NK-92 treated with Interleukin-12 subunit alpha and Interleukin-12 subunit beta, amount 100 ng/mL, for 24 hours (cell line): ENCODE results near the gene ANKRD34C.
"Not testable (repeated sequence)": the region's sequence is repeated elsewhere in the genome, so short reads cannot be mapped to it uniquely, and the experiment has no call there.

Experiments
- DNase-seq: peaks from one replicate; lab custom pipeline; 2025; lab: John Stamatoyannopoulos, UW

Gene ANKRD34C

DNA sequence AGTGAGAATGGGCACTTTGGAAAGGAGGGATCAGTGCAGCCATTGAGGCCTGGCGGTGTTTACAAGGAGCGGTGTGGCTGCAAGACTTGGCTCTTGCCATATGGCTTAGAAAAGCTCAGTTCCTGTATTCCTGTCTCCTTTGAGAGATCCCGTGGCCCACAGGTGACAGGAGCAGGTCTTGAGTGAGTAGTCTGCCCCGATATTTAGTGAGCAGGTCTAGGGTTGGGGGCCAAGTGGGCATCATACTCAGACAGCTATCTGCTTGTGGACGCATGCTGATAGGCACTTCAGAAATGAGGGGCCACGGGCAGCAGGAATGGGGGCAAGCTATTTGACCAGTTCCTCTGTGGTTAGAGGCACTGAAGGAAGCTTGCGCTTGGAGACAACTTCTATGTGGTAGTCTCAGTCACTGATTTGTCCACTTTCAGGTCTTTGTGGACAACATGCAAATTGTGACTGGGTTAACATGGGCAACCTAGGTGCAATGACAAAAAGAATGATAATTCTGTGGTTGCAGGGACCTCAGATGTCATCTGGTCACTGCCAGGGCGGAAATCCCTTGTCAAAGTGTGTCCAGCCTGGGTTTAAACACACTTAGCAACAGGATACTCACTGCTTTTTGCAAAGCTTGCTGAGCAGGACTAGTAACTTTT is 29.5 kb downstream of the ANKRD34C start:
- no peak for DNase-seq

DNA sequence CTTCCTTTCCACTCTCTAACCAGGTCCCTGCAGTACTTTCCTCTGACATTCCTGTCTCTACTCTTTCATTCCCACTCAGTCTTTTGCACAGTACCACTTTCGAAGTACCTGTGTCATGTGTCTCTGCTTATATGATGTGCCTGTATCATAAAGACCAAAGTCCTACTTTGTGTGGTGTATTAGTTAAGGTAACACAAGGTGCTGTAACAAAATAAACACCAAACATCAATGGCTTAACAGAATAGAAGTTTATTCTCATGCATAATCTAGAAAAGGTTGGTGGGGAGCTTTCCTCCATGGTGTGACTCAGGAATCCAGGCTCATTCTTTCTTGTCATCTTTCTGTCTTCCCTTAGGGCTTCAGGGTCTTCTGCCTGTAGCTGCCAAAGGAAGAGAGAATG is 31.7 kb downstream of the ANKRD34C start:
- no peak for DNase-seq

DNA sequence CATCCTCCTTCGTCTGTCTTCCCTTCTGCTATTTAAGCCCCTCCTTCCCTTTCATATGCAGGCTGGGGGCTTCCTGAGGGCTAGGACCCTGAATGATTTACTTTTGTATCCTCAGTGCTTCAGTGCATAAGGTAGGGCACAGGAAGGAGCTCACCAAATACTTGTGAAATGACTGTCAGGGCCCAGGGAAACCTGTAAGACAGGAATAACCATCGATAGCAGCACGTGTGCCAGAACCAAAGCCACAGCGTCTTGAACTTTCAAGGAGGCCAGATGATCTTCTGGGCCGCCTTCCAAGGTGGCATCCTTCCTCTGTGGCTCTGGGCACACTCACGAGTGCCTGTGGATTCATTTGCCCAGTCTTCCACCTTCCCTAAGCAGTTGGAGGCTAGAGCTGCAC is 32.3 kb downstream of the ANKRD34C start:
- no peak for DNase-seq

DNA sequence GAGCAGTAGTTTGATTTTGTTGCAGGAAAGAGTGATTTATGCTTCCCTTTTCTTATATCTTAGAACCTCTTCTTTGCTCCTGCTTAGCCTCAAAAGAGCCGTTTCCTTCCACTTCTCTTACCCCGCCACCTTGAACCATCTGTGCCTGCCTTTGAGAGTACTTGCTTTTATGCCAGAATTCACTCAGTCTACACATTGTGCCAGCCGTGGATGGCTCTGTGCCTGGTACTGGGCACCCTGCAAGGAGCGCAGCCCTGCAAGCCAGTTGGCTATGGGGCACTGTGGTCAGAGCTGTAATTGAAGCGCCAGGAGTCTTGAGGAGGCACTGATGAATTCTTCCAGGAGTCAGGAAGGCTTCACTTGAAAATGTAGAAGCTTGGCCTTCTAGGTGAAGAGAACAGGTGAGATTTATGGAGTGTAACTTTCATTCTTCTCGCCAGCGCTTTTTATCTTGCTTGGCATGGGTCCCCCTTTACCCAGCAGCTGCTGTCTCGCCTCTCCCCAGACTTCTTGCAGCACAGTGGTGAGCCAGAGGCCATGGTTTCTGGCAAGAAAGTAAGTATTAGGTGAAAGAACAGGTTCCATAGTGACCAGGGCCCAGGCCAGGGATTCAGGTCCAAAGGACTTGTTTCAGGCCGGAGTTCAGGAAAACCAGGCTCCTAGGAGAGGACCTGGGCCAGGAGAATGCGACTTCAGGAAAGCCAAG is 33.3 kb downstream of the ANKRD34C start:
- DNase-seq = no peak

DNA sequence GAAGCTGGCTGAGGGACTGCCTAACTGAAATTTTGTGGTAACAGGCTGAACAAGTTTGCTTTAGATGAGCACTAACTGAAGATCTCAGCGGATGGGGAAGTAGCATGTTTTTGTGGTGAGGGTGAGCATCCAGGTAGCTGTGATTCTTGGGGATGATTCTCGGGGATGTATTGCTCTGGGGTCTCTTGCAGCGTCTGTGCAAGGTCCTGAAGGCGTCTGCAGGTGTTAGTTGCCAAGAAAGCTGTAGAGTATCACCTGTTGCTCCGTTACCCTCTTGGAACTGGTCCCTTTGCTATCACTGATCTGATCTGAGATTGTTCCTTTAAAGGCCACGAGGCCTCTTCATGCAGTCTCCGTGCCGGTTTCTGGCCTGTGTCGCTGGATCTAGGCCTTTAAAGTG is 34.3 kb downstream of the ANKRD34C start:
- DNase-seq = no peak

DNA sequence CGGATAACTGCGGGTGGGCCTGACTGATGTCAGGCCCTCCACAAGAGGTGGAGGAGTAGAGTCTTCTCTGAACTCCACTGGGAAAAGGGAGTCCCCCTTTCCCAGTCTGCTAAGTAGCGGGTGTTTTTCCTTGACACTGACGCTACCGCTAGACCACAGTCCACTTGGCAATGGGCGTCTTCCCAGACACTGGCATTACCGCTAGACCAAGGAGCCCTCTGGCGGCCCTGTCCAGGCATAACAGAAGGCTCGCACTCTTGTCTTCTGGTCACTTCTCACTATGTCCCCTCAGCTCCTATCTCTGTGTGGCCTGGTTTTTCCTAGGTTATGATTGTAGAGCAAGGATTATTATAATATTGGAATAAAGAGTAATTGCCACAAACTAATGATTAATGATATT is 37.5 kb downstream of the ANKRD34C start:
- DNase-seq = not testable (repeated sequence)

DNA sequence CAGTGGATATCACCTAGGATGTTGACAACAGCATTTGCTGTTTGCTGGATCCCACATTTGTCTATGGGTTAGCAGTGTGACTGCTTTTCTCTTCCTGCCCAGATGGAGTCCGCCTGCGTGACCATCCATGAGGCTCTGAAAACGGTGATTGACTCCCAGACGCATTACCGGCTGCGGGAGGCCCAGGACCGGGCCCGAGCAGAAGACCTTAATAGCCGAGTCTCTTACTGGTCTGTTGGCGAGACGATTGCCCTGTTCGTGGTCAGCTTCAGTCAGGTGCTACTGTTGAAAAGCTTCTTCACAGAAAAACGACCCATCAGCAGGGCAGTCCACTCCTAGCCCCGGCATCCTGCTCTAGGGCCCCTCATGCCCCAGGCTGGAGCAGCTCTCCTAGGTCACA is 39.4 kb downstream of the ANKRD34C start:
- DNase-seq = no peak

DNA sequence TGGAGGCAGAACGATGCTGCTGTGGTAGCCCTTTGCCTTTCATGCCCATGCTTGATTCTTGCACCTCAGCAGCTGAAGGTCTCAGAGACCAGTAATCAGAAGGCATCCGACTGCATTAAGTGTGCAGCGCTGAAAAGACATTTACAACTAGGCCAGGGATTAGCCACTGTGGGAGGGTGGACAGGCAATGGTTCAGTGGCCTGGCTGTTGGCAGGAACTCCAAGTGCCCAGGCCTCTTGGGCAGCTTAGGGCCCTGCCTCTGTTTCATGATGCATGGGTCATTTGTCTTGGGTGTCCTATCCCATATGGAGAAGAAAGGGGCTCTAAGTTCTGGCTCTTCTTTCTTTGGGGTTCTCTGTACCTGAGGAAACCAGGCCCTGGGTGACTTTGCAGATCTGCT is 39.8 kb downstream of the ANKRD34C start:
- DNase-seq = no peak

DNA sequence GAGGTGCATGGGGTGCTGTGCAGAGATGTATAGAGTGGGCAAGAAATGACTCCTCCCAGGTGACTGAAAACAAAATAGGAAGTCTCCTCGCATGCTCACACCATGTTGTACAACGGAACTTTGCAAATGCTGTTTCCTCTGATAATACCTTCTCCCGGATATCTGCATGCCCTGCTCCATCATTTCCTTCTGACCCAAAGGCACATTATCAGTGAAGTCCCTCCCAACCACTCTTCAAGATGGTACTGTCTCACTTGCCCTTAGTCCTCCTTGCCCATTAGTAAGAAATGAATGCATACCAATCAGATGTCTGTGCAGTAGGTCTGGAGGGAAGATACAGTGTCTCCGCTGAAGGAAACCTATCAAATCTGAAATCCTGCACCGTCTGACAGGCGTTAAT is 40.4 kb downstream of the ANKRD34C start:
- no peak for DNase-seq

DNA sequence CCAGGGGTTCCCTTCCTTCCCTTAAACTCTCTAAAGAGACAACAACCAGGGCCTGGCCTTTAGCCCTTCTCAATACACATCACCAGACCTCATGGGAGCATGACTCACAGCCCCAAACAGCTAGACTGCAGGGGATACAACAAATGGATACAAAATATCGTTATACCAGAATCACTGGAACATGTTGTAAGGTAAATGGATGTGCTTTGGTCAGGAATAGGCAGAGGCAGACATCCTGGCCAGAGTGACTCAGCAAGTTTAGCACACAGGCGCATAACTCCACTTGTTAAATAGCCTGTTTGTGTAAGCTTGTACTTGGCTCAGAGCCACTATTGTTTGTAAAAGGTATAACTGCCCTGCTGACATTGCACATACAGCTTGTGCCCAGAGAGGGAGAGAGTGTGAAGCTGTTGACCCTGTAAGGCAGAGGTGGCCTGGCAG is 46.7 kb downstream of the ANKRD34C start:
- DNase-seq = no peak
